SK-N-DZ (cell line): ENCODE measurements around the gene LONP1.
"Not testable (repeated sequence)": the region's sequence is repeated elsewhere in the genome, so short reads cannot be mapped to it uniquely, and the experiment has no call there.

Experiments used
- DNase-seq: peaks from one replicate; pipeline ENCODE4 v3.0.0-alpha.2; 2015; ENCODE audit warnings: low spot score

Gene LONP1

GRCh38 chr19:5714816-5715215, 5.1 kb downstream of the LONP1 start:
- DNase-seq = no peak

- DNase-seq = no peak
Measured at GRCh38 chr19:5713228-5713627, 6.7 kb downstream of the LONP1 start.

GRCh38 chr19:5711713-5712161, 8.2 kb downstream of the LONP1 start:
- no peak for DNase-seq

GRCh38 chr19:5711025-5711424, 8.9 kb downstream of the LONP1 start:
- no peak for DNase-seq

- DNase-seq = no peak
Measured at GRCh38 chr19:5707576-5708575, 12.1 kb downstream of the LONP1 start.

GRCh38 chr19:5706876-5707573, 12.9 kb downstream of the LONP1 start:
- no peak for DNase-seq

GRCh38 chr19:5705552-5705951, 14.4 kb downstream of the LONP1 start:
- DNase-seq = no peak

GRCh38 chr19:5703819-5704818, 15.8 kb downstream of the LONP1 start:
- no peak for DNase-seq

- not testable (repeated sequence) for DNase-seq
Measured at GRCh38 chr19:5702053-5702410, 17.9 kb downstream of the LONP1 start.

- DNase-seq = no peak
Measured at GRCh38 chr19:5700455-5701092, 19.4 kb downstream of the LONP1 start.

GRCh38 chr19:5698635-5699422, 21.1 kb downstream of the LONP1 start:
- no peak for DNase-seq

- no peak for DNase-seq
Measured at GRCh38 chr19:5697890-5698634, 21.9 kb downstream of the LONP1 start.

- no peak for DNase-seq
Measured at GRCh38 chr19:5697022-5697889, 22.7 kb downstream of the LONP1 start.

GRCh38 chr19:5696196-5697021, 23.5 kb downstream of the LONP1 start:
- DNase-seq = no peak

GRCh38 chr19:5695649-5696195, 24.2 kb downstream of the LONP1 start:
- no peak for DNase-seq

GRCh38 chr19:5694956-5695648, 24.8 kb downstream of the LONP1 start:
- DNase-seq = no peak
